ENCODE data around the gene CTTNBP2NL.
A peak's percentile ranks its signal among the peaks of the same experiment; 100 is the strongest.
"Not testable (repeated sequence)": the region's sequence is repeated elsewhere in the genome, so short reads cannot be mapped to it uniquely, and the experiment has no call there.

The CTTNBP2NL gene

DNA sequence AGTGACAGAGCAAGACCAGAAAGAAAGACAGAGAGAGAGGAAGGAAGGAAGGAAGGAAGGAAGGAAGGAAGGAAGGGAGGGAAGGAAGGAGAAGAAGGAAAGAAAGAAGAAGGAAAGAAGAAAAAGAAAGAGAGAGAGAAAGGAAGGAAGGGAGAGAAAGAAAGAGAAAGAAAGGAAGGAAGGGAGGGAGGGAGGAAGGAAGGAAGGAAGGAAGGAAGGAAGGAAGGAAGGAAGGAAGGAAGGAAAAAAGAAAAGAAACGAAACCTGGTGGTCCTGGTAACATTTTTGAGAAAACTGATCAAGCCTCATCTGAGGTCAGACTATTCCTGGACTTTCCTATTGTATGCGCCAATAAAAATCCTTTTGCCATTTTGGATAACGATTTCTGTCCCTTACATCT is 8.2 kb upstream of the CTTNBP2NL start:
- FAIRE-seq = no peak

GRCh38 chr1:112388436-112388835 is 7.6 kb upstream of the CTTNBP2NL start:
- no peak for FAIRE-seq

DNA sequence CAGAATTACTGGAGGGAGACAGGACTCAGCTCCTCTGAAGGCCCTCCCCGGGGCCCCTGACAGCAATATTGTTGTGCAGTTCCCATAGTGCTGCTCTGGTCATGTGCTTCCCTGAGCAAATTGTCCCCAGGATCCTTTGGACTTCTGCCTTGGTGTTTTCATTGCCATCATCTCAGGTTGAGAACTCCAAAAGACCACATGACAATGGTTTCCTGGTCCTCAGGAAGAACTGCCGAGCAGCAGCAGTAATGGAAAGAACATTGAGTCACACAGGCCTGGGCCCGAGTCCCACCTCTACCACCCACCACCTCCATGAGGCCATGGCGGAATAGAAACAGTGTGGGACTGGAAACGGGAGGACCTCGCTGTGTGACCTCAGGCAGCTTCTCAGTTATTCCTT is 6.3 kb upstream of the CTTNBP2NL start:
- no peak for FAIRE-seq

GRCh38 chr1:112390335-112390734 is 5.7 kb upstream of the CTTNBP2NL start:
- not testable (repeated sequence) for FAIRE-seq

DNA sequence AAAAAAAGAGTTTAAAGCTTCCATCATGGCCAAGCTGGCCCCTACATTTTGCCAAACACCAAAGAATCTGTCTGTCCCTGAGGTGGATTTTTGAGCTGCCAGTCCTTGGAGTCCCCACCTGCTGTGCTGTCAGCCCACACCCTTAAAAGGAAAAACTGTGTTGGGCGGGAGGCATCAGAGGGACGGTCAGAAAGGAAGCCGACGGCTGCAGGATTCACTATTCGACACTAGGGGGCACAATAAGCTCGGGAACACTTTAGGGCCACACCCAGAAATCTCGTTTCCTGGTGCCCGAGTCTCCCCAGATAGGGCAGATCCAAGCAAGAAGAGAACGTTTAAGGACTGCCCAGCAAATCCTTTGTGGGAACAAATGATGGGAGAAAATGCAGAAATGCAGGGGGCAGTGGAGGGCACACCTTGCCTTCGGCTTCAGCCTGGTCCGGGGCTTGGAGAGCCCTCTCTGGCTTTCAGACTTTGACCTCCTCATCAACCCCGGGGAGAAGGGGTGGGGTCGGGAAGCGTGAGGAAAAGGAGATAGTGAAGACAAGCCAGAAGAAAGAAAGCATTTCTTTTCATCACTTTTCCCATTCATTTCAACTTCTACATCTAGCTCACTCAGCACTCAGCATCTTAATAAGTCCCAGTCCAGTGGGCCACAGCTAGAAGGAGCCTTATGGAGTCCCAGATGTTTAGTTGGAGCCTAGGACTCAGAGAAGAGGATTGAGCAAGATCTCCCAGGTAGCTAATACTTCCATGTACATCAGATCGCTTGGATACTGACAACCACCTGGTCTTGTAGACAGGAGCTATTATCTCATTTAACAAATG is 5.0 kb upstream of the CTTNBP2NL start:
- FAIRE-seq = peak; percentile 95

DNA sequence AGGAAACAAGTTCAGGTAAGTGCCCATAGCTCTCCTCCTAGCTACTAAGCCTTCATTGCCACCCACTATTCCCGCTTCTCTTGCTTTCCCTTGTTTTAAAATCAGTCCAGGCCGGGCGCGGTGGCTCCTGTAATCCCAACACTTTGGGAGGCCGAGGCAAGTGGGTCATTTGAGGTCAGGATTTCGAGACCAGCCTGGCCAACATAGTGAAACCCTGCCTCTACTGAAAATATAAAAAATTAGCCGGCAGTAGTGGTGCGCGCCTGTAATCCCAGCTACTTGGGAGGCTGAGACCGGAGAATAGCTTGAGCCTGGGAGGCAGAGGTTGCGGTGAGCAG is 4.4 kb upstream of the CTTNBP2NL start:
- FAIRE-seq = no peak

- no peak for FAIRE-seq
Measured at GRCh38 chr1:112393631-112393974, 2.4 kb upstream of the CTTNBP2NL start.

GRCh38 chr1:112394743-112395062 is 1.3 kb upstream of the CTTNBP2NL start:
- FAIRE-seq = no peak

DNA sequence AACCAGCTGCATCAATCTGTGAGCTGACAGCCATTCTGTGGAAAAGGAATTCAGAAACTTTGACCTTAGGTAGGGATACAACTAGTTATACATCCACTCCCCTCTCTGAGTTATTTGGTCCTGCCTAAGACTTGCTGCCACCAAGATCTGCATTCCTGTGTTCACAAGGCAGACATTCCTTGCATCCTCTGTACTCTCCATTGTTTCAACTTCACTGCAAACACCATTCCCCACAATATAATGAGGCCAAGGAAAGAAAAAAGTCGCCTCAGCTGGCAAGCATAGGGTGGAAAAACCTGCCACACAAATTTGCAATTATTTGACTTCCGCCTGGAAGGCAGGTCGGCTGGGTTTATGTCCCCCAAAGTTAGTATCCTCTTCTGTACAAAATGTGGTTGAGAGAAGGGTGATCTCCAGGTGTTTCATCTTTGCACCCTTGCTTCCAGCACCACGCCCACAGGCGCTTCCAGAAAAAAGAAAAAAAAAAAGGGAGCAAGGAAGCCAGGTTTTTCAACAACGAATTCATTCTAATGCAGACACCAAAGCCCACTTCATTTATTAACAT is 676 bp upstream of the CTTNBP2NL start:
- FAIRE-seq = no peak

DNA sequence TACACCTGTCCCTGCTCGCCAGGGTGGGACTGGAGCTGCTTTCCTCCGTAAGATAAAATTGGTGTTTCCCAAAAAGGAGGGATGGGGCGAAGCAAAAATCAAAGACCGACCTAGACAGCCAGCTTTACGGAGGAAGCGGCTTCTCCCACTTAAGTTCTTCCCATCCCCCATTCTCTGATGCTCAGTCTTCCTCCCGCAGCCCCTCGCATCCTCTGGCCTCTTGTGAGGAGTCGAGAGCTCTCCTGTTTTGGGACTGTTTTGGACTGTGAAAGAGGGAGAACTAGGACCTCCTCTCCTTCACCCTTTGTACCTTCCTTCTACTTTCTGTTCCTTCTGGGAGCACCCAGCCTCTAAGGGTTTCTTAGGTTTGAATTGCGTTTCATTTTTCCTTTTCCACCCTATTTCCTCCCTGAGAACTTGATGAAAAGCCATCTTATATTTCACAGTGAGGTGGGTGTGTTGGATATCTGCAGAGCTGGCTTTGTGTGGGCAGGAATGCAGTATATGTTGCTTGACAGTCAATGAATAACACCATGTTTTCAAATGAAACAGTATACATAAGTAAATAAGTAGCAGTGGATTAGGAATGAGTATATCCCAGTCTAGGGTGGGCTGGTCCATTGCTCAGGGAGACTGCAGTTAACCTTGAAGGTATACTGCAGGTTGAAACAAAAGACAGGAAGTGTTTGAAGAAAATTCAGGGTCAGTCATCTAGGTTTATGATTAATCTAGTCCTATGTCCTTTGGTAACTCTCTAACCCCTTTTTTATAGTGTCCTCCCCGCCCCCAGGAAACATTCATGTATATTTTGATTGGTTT is 848 bp downstream of the CTTNBP2NL start:
- FAIRE-seq = no peak

- no peak for FAIRE-seq
Measured at GRCh38 chr1:112397841-112398240, 1.8 kb downstream of the CTTNBP2NL start.

GRCh38 chr1:112399456-112399855 is 3.4 kb downstream of the CTTNBP2NL start:
- FAIRE-seq = no peak

DNA sequence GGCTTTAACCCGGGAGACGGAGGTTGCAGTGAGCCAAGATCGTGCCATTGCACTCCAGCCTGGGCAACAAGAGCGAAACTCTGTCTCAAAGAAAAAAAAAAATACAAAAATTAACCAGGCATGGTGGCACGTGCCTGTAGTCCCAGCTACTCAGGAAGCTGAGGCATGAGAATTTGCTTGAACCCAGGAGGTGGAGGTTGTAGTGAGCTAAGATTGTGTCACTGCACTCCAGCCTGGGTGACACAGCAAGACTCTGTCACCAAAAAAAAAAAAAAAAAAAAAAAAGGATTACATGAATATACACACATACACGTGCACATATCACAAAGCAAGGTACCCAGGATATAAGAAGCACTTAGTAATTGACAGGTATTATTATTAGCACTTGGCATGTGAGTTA is 4.7 kb downstream of the CTTNBP2NL start:
- FAIRE-seq = not testable (repeated sequence)

GRCh38 chr1:112402682-112403643 is 6.9 kb downstream of the CTTNBP2NL start:
- FAIRE-seq = no peak

- no peak for FAIRE-seq
Measured at GRCh38 chr1:112406771-112407170, 10.8 kb downstream of the CTTNBP2NL start.

DNA sequence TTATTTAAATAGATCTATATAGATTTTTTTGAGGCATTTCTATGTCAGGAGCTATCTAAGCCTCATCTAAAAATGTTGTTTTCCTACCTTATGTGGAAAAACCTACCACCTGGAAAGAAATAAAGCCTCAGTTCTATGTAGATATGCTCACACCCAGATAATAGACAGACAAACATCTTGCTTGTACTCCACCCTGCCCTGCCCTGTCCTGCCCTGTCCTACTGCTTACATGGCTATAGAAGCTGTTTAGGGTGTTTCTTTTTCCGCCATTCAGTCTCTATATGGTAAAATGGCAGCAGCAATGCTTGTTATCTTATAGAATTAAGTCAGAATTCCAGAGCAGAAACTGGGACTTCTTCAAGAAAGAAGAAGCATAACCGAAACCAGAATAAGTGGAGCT is 13.4 kb downstream of the CTTNBP2NL start:
- FAIRE-seq = no peak

GRCh38 chr1:112410673-112411072 is 14.7 kb downstream of the CTTNBP2NL start:
- no peak for FAIRE-seq

- FAIRE-seq = no peak
Measured at GRCh38 chr1:112417271-112417670, 21.3 kb downstream of the CTTNBP2NL start.

DNA sequence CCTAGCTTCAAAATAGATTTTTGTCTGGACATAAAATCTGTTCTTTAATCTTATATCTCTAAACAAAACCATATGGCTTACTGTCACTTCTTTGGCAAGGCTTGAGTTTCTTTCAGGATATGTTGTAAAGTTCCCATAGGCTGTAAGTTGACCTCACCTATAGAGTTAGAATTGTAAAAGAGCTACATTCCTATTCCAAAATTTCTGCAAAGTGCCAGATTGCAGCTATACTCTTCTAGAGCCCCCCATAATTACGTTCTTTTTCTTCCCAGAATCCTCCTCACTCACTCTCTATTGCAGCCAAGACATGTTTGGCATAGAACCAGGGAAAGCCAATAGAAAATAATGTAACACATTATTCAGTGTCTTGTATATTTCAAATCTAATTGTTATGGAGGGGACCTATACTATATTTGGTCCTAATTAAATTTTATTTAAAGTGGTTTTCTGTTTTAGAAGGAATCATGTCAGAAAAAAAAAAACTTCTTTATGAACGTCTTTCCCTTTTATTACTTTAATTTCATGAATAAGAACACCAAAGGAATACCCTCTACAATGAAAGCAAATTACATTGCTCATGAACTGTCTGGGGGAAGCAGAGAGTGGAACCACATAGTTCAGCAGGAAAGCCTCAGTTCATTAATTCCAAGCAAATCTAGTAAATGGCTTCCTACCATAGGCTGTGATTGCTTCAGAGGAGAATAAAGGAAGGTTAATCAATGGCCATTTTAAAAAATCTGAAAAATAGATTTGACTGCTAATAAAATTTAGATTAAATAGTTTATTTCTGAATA is 22.3 kb downstream of the CTTNBP2NL start:
- FAIRE-seq = no peak

DNA sequence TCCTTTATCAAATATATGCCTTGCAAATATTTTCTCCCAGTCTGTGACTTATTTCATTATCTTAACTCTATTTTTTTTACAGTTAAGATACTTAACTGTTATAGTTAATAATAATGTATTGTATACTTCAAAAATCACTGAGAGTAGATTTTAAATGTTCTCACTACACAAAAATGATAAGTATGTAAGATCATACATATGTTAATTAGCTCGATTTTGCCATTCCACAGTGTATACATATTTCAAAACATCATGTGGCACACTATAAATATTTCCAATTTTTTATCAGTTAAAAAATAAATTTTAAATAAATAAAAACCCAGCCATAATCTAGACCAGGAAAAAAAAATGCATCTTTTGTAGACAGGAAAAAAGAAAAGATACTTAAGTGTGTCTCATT is 27.2 kb downstream of the CTTNBP2NL start:
- FAIRE-seq = peak; percentile 74

DNA sequence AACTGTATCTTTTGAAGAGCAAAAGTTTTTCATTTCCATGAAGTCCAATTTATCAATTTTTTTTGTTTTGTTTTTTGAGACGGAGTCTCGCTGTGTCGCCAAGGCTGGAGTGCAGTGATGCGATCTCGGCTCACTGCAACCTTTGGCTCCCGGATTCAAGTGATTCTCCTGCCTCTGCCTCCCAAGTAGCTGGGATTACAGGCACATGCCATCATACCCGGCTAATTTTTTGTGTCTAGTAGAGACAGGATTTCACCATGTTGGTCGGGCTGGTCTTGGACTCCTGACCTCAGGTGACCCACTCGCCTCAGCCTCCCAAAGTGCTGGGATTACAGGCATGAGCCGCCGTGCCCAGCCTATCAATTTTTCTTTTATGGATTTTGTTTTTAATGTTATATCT is 27.7 kb downstream of the CTTNBP2NL start:
- FAIRE-seq = not testable (repeated sequence)

DNA sequence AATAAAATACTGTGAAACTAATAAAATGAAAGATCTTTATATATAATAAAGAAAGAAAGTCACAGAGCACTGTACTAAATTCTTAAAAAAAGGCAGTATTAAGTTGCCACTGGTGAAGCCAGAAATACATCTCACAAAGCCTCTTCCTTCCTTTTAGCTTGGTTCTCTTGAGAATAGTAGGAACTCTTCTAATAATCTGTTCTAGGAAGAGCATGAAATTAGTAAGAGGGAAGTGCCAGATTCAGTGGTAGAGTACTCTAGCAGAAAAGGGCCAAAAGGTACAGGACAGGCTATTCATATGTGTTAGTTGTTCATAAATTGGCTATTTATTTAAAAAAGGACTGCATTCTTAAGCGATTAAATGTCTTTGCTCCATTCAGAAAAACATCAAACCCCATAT is 33.7 kb downstream of the CTTNBP2NL start:
- FAIRE-seq = no peak

All from A204.1 (cell line).